ENCODE measurements around the gene KAZN.
A peak's percentile ranks its signal among the peaks of the same experiment; 100 is the strongest.

Gene KAZN

DNA sequence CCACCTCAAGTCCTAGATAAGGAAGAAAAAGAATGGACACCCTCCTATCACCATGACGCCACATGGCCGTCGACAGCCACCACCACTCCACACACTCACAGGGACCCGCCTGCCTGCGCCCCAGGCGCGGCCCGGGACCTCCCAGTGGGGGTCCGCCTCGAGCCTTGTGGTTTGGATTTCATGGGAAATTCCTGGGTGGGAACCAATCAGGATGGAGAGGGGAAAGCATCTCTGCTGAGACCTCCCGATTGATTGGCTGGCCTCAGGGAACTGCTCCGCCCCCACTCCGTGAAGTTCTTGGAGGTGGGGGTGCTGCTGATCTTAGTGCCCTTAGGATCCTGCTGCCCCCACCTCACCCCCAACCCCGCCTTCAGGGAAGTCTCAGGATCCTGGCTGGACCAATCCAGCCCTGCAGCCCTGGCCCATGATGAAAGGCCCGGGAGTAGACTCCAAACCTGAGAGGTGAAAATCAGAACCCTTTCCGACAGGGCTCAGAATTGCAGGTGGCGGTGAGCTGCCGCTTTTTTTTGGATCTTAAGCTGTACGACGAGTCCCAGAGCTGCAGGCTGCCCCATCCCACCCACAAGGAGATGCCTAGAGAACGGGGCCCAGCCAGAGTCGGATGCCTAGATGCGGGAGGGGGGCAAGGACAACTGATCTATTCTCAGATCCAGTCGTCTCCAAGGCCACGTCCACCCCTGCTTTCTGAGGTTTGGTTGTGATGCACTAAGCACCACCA is 526.0 kb downstream of the KAZN start:
- H3K4me3 ChIP-seq (replicated peaks; ENCODE audit: low read depth, low read length), result no peak overlapping the region
- DNase-seq (ENCODE audit: low read depth), result no peak
- no peak for TF ChIP-seq CTCF (IDR thresholded peaks at IDR 0.05; ENCODE audit: low read length, missing control alignments)

- no peak for TF ChIP-seq CTCF (IDR thresholded peaks at IDR 0.05; ENCODE audit: low read length, missing control alignments)
- DNase-seq (ENCODE audit: low read depth), result no peak
- no peak overlapping the region for H3K4me3 ChIP-seq (replicated peaks; ENCODE audit: low read depth, low read length)
Measured at GRCh38 chr1:15125101-15125745, 526.7 kb downstream of the KAZN start.

- DNase-seq (ENCODE audit: low read depth), result no peak
- no peak for TF ChIP-seq CTCF (IDR thresholded peaks at IDR 0.05; ENCODE audit: low read length, missing control alignments)
- H3K4me3 ChIP-seq (replicated peaks; ENCODE audit: low read depth, low read length), result no peak overlapping the region
Measured at GRCh38 chr1:15128077-15128476, 529.6 kb downstream of the KAZN start.

DNA sequence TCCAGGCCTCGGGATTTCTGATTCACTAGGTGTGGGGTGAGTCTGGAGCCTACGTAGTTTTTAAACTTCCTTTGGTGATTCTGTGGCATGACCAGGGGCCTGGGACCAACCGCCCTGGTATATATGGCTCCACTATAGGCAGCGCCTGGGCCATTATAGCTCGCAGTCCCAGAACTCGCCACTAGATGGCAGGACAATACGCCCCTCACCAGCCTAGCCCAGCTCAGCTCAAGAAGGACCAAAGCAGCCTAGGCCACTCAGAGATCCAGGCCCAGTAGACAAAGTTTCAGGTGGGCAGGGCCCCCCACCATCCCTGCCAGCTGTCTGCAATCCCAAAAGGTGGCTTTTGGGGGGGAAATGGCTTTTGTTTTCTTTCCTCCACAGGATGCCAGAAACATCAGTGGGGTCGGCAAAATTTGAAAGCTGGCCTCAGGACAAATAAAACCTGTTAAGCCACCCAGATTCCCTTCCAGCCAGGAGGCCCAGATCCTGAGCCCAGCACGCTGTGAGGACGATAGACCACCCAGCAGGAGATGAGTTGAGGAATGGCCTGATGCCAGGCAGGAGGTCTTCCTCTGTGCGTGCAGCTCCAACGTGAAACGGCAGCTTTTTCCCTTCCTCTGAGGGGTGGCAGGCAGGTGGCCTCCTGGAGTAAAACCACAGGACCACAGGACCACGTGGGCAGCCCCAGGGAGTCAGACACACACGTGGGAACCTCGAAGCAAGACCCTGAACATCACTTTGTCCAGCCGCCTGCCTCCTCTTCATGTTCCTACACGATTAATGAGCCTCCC is 530.2 kb downstream of the KAZN start:
- H3K4me3 ChIP-seq (replicated peaks; ENCODE audit: low read depth, low read length), result no peak overlapping the region
- peak; percentile 76 for DNase-seq (ENCODE audit: low read depth)
- peak; percentile 91 for TF ChIP-seq CTCF (IDR thresholded peaks at IDR 0.05; ENCODE audit: low read length, missing control alignments)

GRCh38 chr1:15129944-15130343 is 531.5 kb downstream of the KAZN start:
- no peak for TF ChIP-seq CTCF (IDR thresholded peaks at IDR 0.05; ENCODE audit: low read length, missing control alignments)
- DNase-seq (ENCODE audit: low read depth), result no peak
- H3K4me3 ChIP-seq (replicated peaks; ENCODE audit: low read depth, low read length), result no peak overlapping the region

- DNase-seq (ENCODE audit: low read depth), result no peak
- no peak for TF ChIP-seq CTCF (IDR thresholded peaks at IDR 0.05; ENCODE audit: low read length, missing control alignments)
- no peak overlapping the region for H3K4me3 ChIP-seq (replicated peaks; ENCODE audit: low read depth, low read length)
Measured at GRCh38 chr1:15130607-15131006, 532.1 kb downstream of the KAZN start.

Measured in fibroblast of pulmonary artery (primary cell).